Fibroblast of the conjunctiva (primary cell): ENCODE data around the gene ZDHHC17.
"Not testable (repeated sequence)": the region's sequence is repeated elsewhere in the genome, so short reads cannot be mapped to it uniquely, and the experiment has no call there.

Experiments used
- DNase-seq: peaks from one replicate; pipeline ENCODE4 v3.0.0-alpha.2; 2010; ENCODE audit warnings: low read depth

Gene ZDHHC17, protein sequence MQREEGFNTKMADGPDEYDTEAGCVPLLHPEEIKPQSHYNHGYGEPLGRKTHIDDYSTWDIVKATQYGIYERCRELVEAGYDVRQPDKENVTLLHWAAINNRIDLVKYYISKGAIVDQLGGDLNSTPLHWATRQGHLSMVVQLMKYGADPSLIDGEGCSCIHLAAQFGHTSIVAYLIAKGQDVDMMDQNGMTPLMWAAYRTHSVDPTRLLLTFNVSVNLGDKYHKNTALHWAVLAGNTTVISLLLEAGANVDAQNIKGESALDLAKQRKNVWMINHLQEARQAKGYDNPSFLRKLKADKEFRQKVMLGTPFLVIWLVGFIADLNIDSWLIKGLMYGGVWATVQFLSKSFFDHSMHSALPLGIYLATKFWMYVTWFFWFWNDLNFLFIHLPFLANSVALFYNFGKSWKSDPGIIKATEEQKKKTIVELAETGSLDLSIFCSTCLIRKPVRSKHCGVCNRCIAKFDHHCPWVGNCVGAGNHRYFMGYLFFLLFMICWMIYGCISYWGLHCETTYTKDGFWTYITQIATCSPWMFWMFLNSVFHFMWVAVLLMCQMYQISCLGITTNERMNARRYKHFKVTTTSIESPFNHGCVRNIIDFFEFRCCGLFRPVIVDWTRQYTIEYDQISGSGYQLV

GRCh38 chr12:76763746-76764675 is at the start of gene ZDHHC17:
ZDHHC17 (plus strand) TSS chr12:76764115; CDS start chr12:76764237, 122 bp downstream.
- DNase-seq, result peak; percentile 85

DNA sequence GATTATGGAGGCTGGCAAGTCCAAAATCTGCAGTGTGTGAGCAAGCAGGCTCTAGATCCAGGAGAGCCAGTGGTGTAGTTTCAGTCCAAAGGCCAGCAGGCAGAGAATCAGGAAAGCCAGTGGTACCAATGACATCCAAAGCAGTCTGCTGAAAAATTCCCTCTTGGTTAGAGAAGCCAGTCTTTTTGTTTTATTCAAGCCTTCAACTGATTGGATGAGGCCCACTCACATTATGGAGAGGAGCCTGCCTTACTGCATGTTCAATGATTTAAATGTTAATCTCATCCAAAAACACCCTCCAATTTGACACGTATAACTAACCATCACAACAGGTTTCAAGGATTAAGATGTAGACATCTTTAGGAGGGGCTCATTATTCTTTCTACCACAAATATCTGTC is 49.5 kb upstream of the ZDHHC17 start:
- DNase-seq, result no peak

GRCh38 chr12:76714861-76715260 is 49.1 kb upstream of the ZDHHC17 start:
- DNase-seq, result no peak

GRCh38 chr12:76715332-76715731 is 48.6 kb upstream of the ZDHHC17 start:
- no peak for DNase-seq

DNA sequence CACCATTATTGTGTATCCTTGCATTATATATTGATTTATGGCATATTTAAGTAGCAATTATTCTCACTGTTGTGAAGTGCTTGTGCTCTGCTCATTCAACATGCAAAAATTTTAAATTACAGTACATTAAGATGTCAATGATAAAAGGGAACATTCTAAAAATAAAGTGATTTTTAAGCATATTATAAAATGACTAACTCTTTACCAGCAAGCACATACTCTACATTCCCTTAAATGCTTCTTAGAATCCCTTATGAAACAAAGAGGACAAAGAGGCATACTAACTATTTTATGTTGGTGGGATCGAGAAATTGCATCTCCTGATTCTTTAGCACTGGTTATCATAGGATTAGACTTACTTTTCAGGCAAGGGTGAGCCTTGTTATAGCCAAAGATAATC is 46.6 kb upstream of the ZDHHC17 start:
- no peak for DNase-seq

GRCh38 chr12:76719171-76720041 is 44.5 kb upstream of the ZDHHC17 start:
- DNase-seq, result no peak

DNA sequence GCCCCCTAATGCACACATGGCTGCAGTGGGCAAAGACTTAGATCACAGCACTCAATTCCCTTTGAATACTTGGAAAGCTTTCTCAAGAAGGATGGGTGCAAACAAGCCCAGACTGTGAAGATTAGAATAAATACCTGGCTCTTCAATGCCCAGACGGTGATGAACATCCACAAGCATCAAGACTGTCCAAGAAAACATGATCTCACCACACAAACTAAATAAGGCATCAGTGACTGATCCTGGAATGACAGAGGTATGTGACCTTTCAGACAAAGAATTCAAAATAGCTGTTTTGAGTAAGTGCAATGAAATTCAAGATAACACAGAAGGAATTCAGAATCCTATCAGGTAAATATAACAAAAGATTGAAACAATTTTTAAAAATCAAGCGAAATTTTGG is 43.8 kb upstream of the ZDHHC17 start:
- no peak for DNase-seq

GRCh38 chr12:76726626-76727025 is 37.3 kb upstream of the ZDHHC17 start:
- no peak for DNase-seq

DNA sequence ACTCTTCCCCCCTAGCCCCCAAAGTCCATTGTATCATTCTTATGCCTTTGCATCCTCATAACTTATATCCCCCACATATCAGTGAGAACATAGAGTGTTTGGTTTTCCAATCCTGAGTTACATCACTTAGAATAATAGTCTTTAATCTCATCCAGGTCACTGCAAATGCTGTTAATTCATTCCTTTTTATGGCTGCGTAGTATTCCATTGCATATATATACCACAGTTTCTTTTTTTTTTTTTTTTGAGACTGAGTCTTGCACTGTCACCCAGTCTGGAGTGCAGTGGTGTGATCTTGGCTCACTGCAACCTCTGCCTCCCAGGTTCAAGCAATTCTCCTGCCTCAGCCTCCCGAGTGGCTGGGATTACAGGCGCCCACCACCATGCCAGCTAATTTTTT is 31.7 kb upstream of the ZDHHC17 start:
- not testable (repeated sequence) for DNase-seq

DNA sequence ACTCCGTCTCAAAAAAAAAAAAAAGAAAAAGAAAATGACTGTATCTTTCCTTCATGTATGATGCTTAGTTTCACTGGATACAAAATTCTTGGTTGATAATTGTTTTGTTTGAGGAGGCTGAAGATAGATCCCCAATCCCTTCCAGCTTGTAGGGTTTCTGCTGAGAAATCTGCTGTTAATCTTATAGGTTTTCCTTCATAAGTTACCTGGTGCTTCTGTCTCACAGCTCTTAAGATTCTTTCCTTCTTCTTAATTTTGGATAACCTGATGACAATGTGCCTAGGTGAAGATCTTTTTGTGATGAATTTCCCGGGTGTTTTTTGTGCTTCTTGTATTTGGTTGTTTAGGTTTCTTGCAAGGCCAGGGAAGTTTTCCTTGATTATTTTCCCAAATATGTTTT is 26.2 kb upstream of the ZDHHC17 start:
- not testable (repeated sequence) for DNase-seq

DNA sequence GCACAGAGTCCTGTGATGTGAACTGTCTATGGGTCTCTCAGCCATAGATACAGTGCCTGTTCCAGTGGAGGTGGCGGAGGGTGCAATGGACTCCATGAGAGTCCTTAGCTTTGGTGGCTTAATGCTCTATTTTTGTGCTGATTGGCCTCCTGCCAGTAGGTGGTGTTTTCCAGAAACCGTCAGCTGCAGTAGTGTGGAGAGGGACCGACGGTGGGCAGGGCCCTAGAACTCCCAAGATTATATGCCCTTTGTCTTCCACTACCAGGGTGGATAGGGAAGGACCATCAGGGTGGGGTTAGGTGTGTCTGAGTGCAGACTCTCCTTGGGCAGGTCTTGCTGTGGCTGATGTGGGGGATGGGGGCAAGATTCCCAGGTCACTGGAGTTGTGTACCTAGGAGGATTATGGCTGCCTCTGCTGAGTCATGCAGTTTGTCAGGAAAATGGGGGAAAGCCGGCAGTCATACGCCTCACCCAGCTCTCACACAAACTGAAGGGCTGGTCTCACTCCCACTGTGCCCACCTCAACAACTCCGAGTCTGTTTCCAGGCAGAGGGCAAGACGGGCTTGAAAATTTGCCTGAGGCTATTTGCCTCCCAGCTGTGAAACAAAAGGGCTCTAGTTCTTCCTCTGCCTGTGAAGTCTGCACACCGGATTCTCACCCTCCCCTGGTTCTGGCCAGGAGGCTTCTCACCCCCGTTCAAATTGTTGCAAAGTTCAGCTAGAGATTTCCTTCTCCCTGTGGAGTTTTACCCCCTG is 24.9 kb upstream of the ZDHHC17 start:
- DNase-seq, result no peak

GRCh38 chr12:76739896-76740295 is 24.0 kb upstream of the ZDHHC17 start:
- no peak for DNase-seq

DNA sequence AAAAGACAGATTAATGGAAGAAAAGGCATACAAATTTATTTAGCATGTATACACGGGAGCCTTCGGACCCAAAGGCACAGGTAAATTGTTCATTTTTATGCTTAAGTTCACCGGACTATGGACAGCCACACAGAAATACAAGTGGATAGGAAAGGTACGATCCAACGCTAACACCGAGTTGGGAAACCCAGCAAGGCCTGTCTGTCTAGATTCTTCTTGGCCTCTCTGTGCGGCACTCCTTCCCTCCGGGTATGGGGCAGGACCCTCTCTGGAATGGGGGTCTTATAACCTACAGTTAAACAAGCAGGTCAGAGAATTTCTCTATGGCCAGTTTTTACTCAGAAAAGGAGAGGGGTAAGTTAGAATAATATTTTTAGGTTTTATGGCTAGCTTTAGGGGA is 23.4 kb upstream of the ZDHHC17 start:
- no peak for DNase-seq

DNA sequence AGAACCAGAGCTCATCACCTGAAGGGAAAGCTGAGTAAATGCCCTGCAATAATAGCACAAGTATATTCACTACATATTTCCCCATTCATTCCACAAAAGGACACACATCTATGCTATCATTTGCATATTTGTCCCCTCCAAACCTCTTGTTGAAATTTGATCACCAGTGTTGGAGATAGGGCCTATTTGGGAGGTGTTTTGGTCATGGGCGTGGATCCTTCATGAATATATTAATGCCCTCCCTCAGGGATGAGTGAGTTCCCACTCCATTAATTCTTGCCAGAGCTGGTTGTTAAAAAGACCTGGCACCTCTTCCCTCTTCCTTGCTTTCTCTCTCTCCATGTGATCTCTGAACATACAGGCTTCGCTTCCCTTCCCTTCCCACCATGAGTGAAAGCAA is 18.6 kb upstream of the ZDHHC17 start:
- no peak for DNase-seq

- no peak for DNase-seq
Observed at GRCh38 chr12:76746516-76746915, 17.4 kb upstream of the ZDHHC17 start.

GRCh38 chr12:76747245-76747644 is 16.7 kb upstream of the ZDHHC17 start:
- DNase-seq, result no peak

GRCh38 chr12:76755829-76756379 is 8.0 kb upstream of the ZDHHC17 start:
- no peak for DNase-seq

DNA sequence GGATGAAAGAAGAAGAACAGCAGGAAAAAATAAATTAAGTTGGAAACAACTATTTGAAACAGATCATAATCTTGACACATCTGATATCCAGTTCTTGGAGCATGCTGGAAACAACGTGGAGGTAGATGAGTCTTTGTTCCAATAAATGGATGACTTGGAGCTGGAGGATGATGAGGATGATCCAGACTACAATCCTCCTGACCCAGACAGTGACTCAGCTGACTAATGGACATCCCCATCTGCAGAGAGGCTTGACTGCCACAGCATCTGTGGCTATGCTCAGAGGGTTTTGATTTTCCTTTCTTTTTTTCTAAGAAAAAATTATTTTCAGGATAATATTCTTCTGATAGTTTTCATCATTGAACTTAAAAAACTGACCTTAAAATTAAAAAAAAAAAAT is 6.2 kb upstream of the ZDHHC17 start:
- no peak for DNase-seq

DNA sequence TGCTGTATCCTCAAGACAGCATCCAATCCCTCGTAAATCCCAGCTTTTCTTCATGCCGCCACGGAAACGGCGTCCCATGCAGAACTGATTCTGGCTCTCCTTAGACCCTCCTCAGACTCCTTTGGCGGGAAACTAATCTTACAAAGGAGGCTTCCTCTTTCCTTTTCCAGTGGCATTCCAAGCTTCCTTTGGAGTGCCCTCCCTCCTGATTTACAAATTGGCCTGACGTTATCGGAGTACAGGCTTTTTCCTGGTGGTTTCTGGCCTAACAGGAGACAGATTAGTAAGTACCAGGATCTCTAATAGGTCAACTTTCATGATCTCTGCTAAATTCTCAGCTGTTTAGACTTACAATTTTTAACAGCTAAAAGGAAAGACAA is 1.3 kb upstream of the ZDHHC17 start:
- DNase-seq, result no peak

GRCh38 chr12:76764856-76765255 is 941 bp downstream of the ZDHHC17 start:
- peak; percentile 4 for DNase-seq

- DNase-seq, result no peak
Observed at GRCh38 chr12:76765598-76765997, 1.7 kb downstream of the ZDHHC17 start.
